ENCODE measurements around the gene MICB.

MICB gene

GRCh38 chr6:31476515-31477139, 21.3 kb upstream of the MICB start:
- TF ChIP-seq CTCF (conservative IDR thresholded peaks at IDR 0.05; ENCODE audit: low read length) = 0 out of 2 replicates have a peak, but pooled peaks have one; percentile 8

GRCh38 chr6:31477521-31477920, 20.4 kb upstream of the MICB start:
- DNase-seq (ENCODE audit: low read depth) = no peak
- no peak overlapping the region for H3K4me3 ChIP-seq (ENCODE audit: low read length)
- TF ChIP-seq CTCF (conservative IDR thresholded peaks at IDR 0.05; ENCODE audit: low read length) = no peak

More at GRCh38 chr6:31476515-31477139, 21.3 kb upstream of the MICB start:
- H3K4me3 ChIP-seq (ENCODE audit: low read length) = no peak overlapping the region
- DNase-seq (ENCODE audit: low read depth) = no peak

GRCh38 chr6:31478186-31478950, 19.6 kb upstream of the MICB start:
- DNase-seq (ENCODE audit: low read depth) = no peak
- no peak overlapping the region for H3K4me3 ChIP-seq (ENCODE audit: low read length)
- TF ChIP-seq CTCF (conservative IDR thresholded peaks at IDR 0.05; ENCODE audit: low read length) = no peak

DNA sequence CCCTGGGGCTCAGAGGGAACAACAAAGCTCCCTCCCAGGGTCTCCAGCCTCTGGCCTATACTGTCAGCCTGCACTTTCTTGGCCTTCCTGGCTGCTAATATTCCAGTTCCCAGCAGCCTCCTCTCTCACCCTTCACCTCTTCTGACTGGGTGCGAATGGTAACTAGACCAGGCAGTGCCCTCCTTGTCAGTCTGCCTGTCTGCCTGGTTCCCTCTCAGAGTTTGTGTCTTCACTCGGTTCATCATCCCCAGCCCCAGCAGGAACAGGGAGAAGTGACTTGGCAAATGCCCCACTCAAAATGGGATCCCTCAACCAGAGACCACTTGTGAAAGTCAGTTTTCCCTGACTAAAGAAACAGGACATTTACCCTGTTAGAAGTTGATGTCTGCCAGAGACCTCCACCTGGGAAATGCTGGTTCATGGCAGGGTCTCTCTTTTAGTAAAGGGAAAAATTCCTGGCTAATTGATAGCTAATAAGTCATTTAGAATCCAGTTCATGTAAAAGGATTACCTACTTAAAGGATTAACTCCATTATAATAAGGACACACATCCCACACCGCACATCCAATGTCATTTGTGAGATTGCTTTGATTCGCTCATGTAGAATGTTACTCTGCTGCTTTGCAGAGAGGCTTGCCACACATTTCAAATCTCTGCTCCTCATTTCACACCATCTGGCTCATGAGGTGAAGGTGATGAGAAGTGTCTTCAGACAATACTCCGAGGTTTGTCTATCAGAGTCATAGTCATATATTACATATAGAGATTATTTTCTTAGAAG, 18.6 kb upstream of the MICB start:
- no peak for DNase-seq (ENCODE audit: low read depth)
- H3K4me3 ChIP-seq (ENCODE audit: low read length) = no peak overlapping the region
- no peak for TF ChIP-seq CTCF (conservative IDR thresholded peaks at IDR 0.05; ENCODE audit: low read length)

GRCh38 chr6:31479933-31480535, 17.9 kb upstream of the MICB start:
- TF ChIP-seq CTCF (conservative IDR thresholded peaks at IDR 0.05; ENCODE audit: low read length) = no peak
- DNase-seq (ENCODE audit: low read depth) = no peak

GRCh38 chr6:31480574-31480973, 17.4 kb upstream of the MICB start:
- no peak overlapping the region for H3K4me3 ChIP-seq (ENCODE audit: low read length)
- no peak for DNase-seq (ENCODE audit: low read depth)
- TF ChIP-seq CTCF (conservative IDR thresholded peaks at IDR 0.05; ENCODE audit: low read length) = no peak

More at GRCh38 chr6:31479933-31480535, 17.9 kb upstream of the MICB start:
- H3K4me3 ChIP-seq (ENCODE audit: low read length) = no peak overlapping the region

Data from AG10803 (cell line).